GM21576 (cell line): ENCODE data around the gene CPLX3.
"Not testable (repeated sequence)": the region's sequence is repeated elsewhere in the genome, so short reads cannot be mapped to it uniquely, and the experiment has no call there.

Experiments
- ATAC-seq: cut with Tn5 transposase; IDR thresholded peaks from one replicate; pipeline ENCODE4 v1.9.1; 2021; ENCODE audit warnings: mild to moderate bottlenecking, moderate library complexity; ENCODE audit not compliant: unreplicated experiment

CPLX3 gene, protein sequence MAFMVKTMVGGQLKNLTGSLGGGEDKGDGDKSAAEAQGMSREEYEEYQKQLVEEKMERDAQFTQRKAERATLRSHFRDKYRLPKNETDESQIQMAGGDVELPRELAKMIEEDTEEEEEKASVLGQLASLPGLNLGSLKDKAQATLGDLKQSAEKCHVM

DNA sequence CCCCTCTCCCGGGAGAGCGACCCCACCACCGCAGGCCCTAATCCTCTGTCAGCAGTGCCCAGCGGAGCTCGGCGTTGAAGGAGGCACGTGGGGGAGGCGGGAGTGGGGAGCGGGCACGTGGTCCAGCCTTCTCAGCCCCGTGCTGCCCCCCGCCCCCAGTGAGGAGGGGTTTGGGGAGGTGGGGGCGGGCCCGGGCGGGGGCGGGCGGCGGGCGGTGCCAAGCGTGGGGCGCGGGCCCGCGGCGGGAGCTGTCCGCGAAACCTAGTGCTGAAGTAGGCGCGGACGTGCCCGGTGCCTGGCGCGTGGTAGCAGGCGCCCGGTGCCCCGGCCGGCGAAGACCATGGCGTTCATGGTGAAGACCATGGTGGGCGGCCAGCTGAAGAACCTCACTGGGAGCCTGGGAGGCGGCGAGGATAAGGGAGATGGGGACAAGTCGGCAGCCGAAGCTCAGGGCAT, at the start of gene CPLX3:
Gene CPLX3, plus strand, starts transcription at position 264 of the 456 bp plus-strand sequence. Its CDS starts 77 bp downstream, at position 341.
- no peak for ATAC-seq

DNA sequence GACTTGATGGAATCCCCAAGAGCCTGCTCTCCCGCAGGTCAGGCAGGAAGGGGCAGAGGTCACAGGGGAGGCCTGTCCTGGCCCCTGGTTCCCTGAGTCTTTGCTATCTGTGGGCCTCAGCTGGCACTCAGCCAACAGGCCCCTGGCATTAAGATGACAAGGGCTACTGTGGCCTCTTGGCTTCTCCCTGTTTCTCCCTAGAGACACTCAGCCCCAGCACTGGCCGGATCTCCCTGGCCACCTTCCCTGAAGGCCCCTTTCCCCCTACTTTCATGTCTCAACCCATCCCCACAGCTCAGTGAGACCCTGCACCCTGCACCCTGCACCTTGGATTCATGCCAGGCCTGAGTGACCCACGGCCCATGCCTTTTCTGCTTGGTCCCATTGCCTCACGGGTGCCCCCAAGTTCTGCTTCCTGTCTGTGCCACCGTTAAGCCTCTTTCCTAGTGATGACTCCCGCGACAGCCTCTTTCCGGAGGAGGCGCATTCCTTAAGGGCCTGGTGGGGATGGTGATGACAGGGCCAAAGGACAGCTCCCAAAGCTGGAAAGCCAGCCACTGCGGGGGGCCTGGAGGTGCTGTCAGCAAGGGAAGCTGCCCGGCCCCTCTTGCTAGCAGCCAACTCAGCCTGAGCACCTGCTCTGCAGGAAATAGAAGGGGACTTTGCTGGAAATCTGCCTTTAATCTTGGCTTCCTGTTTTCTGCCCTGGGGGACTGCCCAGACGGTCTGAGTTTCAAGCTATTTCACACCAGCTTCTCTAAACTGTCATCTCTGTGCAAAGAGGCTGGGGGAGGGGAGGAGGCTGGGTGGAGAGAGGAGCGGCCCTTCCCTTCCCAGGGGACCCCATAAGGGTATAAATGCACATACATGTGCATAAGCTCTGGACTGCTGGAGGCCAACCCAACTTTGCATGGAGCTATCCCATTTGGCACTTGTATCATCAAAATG, 49.3 kb upstream of the CPLX3 start:
- ATAC-seq = no peak

DNA sequence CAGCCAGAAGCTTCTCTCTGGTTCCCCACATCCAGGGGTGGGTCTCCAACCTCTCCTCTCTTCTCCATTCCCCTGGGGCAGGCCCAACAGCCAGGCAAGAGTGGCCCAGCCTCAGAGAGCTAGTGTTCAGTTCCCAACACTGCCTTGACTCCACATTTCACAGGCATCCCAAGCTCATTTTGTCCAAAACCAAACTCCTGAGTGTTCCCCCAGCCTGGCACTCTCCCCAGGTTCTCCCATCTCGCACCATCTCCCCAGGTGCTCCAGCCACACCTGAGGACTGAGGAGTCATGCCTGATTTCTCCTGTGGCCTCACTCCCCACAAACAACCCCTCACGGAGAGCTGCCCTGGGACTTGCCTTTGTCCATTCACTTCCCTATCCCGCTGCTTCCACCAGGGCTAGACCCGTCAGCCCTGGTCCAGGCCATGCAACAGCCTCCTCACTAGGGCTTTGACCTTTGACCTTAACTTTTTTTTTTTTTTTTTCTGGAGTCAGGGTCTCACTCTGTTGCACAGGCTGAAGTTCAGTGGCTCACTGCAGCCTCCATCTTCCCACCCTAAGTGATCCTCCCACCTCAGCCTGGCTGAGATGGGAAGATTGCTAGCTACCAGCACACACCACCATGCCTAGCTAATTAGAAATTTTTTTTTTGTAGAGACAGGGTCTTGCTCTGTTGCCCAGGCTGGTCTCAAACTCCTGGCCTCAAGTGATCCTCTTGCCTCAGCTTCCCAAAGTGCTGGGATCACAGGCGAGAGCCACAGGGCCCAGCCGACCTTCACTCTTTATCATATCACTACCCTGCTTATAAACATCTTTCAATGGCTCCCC, 48.4 kb upstream of the CPLX3 start:
- no peak for ATAC-seq

DNA sequence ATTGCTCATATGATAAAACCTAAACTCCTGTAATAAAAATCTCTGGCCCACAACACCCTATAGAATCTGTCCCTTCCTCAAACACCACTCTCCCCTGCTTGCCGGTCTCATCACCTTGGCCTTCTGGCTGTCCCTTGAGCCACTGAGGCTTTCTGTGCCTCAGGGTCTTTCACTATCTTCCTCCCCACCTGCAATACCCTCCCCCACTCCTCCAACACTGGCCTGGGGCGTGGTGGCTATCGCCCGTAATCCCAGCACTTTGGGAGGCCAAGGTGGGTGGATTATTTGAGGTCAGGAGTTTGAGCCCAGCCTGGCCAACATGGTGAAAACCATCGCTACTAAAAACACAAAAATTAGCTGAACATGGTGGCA, 47.8 kb upstream of the CPLX3 start:
- no peak for ATAC-seq

DNA sequence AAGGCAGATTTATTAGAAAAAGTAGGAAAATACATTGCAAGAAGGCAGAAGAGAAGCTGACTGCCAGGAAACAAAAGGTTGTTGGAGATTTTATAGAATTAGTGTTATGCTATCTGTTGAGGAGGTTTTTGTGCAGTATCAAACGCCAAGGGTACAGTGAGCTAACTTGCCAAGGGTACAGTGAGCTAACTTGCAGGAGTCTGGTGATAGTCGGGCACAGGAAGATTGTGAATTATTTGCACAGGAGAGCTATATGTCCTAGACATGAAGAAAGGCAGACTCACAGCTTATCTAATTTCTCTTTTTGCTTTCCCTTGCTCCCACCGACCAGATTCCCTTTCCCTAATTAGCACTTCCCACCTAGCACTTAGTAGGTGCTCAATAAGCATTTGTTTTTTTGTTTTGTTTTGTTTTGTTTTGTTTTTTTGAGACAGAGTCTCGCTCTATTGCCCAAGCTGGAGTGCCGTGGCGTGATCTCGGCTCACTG, 47.2 kb upstream of the CPLX3 start:
- no peak for ATAC-seq

DNA sequence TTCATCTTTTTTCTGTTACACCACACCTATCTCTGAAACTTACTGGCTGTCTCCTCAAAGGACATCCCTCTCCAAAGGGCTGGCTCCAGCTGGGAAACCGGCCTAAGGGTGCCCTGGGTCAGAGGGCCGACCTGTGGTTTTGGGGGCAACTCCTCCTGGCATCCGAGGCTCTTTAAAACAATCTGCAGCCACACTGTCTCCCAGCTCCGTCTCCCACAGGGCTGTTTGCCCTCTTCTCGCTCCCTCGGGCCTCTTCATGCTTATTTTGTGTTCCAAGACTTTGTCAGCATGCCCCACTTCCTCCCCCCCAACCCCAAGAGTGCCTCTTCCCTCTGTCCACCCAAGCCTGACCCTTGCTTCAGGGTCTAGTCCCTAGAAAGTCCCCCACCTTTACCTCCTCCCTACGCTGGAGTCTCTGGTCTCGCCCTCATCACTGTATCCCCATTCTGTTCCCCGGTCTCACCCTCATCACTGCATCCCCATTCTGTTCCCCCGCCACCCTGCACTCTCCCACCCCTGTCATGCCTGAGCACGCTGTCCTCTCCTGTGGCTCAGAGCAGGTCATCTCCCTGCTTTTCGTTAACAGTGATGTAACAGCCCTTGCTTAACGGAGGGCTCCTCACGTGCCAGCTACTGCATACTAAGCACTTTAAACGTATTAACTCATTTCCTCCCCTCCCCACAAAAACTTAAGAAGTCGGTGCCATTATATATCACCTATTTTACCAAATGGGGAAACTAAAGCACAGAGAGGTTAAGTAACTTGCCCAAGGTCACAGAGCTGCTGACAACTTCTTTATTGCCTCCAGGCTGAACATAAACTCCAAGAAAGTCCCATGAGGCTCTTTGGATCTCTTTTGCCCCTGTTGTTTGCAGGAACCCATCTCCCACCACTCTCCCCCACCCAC, 45.6 kb upstream of the CPLX3 start:
- no peak for ATAC-seq

DNA sequence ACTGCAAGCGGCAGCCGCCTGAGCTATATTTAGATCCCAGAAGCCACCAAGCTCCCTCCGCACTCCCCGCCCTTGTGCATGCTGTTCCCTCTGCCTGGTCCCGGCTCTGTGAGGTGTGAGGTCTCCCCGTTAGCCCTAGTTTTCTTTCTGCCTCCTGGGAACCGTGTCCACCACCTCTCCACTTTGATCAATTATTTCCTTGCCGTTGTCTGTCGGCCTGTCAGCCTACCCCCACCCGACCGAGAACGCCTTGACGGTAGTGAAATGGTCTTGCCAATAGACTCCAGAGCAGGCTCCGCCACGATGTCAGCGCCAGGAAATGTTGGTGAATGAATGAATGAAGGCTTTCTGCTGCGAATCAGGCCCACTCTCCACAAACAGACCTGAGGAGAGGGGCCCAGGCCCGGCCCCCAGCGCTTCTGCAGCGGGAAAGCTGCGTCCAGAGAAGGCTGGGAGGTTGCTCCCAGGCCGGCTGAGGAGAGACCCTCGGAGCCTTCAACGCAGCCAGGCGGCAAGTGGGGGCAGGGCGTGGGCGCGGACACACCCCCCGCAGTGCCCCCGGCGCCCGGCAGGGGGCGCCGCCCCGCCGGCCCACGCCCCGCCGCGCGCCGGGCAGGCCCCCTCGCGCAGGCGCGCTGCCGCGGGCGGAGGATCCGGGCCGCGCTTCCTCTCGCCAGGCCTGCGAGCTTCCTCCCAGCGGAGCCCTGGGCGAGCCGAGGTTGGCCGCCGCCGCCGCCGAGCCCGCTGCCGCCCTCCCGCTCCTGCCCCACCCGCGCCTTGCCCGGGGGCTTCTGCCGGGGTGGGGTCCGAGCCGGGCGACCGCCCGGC, 44.8 kb upstream of the CPLX3 start, which contains the start of gene CSK:
Gene CSK, plus strand, starts transcription at position 650 of the 828 bp plus-strand sequence. CDS start 16,218 bp downstream, outside the sequence.
- ATAC-seq = peak; percentile 26

DNA sequence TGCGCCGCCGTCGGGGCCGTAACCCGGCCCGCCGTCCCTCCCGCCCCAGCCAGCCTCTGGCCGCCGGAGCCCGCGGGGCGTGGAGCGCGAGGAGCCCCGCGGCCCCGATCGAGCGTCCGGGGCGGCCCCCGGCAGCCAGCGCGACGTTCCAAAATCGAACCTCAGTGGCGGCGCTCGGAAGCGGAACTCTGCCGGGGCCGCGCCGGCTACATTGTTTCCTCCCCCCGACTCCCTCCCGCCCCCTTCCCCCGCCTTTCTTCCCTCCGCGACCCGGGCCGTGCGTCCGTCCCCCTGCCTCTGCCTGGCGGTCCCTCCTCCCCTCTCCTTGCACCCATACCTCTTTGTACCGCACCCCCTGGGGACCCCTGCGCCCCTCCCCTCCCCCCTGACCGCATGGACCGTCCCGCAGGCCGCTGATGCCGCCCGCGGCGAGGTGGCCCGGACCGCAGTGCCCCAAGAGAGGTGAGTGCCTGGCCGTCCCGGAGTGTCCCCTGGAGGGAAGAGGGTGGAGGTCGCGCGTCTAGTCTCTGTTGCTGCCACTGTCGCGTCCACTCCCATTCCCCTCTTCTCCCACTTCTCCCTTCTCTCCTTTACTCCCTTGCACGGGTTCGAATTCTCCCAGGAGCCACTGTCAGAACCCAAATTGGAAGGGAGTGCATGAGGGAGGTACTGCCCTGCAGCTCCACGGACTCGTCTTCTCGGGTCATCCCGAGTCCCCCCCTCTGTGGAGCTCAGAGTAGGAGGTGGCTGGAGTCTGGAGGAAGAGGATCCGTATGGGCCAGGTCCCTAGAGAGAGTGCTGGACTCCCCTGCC, 44.0 kb upstream of the CPLX3 start:
- peak; percentile 1 for ATAC-seq

DNA sequence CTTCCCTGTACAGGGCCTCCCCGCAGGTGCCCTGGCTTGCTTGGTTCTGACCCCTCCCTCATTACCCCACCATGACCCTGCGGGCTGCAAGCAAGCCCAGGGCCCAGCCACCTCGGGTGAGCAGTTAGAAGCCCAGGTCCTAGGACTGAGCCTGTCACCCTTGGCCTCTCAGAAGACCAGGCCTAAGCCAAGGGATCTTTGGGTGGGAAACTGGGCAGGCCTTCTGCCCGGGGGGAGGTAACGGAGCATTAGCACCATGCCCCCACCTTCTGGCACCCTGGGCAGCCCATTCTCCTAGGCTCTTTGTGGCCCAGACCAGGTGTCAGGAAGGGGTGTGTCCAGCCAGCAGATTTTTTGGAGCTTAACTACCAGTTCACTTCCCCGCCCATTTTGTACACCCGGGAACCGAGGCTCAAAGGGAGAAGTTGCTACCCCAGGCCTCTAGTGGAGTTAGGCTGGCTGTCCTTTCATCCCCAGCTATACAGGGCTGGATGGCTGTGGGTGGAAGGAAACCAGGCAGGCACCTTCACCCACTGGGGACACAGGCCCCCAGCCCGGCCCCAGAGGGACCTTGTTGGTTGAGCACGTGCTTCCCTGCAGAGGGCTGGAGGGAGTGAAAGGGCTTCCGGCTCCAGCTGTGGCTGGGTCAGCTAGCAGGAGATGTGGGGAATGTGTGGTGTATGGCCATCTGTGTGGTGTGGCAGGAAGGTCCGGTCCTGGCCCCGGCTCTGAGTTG, 43.2 kb upstream of the CPLX3 start:
- no peak for ATAC-seq

DNA sequence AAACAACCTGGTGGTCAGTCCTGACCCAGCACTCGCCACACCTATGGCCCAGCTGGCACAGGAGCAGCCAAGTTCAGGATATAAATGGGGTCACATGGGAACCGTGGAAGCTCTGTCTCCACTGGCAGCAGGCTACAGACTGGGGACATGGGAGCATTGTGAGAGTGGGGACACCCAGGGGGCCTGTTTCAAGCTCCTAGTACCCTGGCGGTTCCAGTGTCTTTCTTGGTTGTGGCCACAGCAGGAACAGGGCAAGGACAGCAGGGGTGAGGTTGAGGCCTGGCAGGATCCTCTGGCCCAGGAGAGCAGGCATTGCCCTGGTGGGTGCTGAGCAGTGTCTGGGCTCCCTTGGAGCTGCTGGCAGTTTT, 42.6 kb upstream of the CPLX3 start:
- ATAC-seq = no peak

DNA sequence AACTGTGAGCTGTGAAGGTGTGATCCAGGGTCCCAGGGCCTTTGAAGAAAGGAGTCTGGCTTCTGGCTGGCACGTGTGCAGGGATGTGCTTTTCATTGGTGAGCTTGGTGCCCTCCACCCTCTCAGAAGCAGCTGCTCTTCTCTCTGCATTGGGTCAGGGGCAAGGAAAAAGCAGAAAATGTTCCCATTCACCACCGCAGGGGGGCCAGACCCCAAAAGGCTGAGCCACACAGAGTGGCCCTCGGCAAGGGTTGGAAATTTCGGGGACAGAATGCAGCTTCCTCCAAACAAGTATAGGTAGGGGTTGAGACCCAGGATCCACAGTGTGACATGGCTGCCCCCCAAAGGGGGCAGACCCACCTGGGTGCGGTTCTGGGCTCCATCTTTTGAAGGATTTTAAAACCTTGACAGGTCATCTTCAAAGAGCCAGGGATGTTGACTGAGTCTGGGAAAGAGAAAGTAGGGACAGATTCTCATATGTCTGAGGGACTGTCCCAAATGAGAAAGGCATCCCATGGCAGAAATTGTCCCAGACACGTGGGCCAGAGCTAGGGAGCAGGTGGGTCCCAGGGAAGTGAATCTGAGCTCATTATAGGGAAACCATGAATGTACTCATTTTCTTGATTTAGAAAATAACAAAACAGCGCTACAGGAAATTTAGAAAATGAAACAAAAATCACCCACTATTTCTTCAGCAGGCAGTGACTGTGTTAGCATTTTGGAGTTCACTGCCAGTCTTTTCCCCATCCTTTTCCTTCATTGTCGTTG, 41.8 kb upstream of the CPLX3 start:
- ATAC-seq = no peak

DNA sequence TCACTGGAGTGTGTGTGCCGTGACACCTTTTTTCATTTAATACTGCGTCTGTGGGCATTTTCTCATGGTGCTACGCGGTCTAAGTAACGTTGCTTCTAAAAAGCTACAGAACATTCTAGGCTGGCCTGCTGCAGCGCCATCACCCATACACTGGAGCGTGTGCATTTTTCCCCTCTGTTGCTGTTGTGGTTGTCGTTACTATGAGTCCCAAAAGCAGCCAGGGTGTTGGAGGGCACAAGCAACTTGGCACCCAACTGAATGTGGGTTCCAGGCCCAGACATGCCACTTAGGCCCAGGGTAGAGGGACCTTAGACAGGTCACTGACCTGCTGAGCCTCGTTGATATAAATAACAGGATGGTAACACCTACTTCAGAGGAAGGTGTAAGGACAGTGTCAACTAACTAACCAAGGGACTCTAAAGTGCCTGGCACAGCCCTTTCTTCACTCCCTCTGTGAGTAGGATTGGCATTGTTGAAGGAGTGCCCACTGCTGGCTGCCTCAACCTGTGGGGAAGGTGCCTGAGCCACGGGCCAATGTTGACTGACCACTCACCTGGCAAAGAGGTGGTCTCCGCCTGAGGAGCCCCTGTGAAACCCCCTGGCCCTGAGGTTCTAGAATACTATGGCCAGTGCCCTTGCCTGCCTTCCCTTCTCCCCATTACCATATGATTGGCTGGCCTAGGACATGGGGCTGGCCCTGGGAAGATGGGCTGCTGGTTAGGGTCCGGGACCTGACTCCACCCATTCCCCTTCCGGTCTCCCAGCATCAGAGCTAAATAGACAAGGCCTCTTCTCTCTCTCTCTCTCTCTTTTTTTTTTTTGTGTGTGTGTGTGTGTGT, 41.0 kb upstream of the CPLX3 start:
- no peak for ATAC-seq

DNA sequence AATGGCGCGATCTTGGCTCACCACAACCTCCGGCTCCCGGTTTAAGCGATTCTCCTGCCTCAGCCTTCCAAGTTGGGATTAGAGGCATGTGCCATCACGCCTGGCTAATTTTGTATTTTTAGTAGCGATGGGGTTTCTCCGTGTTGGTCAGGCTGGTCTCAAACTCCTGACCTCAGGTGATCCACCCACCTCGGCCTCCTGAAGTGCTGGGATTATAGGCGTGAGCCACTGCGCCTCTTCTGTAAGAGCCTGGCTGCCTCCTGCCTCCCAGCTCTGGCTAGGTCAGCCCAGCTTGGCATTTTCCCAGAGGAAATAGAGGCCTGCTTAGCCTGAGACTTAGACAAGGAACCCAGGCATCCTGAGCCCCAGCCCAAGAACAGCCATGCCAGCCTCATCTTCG, 40.3 kb upstream of the CPLX3 start:
- not testable (repeated sequence) for ATAC-seq

DNA sequence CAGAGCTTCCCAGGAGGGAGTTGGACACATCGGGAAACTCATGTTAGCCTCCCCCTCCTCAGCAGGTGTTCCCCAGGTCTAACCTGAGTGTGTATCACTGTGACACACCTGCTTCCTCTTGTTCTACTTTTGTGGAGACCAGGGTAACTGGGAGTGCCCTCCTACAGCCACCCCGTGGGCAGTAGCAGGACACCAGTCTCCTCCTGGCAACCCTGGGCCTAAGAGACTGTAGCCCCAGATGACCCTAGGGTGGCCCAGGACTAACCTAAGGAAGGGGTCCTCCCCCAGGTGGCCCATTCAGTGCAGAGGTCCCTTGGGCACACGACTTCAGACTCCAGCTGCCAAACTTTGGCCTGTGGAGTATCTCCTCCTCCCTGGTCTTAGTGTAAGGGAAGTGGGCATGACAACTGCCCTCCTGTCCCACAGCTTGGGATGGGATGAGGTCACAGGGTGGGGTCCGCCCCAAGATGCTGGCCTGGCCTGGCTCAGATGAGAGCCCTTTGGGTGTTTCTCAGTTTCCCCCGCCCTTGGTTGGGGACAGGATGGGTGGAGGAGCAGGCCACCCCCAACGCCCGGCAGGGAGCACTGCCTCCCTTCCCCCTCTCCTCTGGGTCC, 39.8 kb upstream of the CPLX3 start:
- no peak for ATAC-seq

DNA sequence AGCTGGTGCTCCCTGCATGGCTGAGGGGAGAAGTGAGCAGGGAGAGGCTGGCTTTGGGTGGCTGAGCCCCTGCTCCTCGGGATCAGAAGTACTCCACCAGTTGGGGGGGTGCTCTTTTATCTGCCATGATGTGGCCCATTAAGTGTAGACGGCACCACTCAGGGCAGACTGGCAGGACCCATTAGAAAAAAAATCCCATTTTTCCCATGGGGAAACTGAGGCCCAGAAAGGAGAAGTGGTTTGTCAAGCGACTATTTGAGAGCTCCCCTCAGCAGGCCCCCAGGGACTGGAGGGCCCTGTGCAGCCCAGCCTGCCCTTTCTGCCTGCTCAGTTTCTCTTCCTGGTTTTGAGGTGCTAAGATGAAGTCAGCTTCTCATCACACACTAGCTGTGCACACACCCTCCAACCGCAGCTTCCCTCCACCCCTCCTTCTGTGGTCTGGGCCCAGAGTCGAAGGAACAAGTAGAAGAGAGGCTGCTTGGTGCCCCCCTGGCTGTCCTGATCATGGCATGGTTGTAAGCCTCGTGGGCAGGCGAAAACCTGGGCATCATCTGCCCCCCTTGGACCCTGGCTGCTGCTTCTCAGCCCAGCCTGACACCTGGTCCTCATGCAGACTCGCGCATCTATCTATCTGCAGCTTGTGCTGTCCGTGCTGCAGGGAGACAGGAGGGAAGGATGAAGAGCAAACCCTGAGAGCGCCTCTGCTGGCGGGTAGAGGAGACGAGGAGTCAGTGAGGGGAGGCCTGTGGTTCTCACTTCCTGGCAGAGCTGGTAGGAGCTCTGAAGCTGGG, 39.0 kb upstream of the CPLX3 start:
- peak; percentile 44 for ATAC-seq
